Adrenal gland (tissue), 12 donors: ENCODE measurements around the gene RSL1D1. TPM values are rescaled to one million over a fixed set of nuclear protein-coding genes. Genes with fewer than 3 reads are reported as not detected.

Experiments
- DNase-seq, 7 donors: peaks; one replicate each; pipeline ENCODE4 v3.0.0-alpha.2; 2019 to 2020
- H3K27ac ChIP-seq, 5 donors: fragments of 200-600 bp; sonication (generic) in 4 of 5; 1 replicate in 3 of 5; 2 replicates in 2 of 5; pipeline versions ENCODE4 v1.5.1 to v1.8.0; 2016 to 2020; ENCODE audit warnings: mild to moderate bottlenecking in 1 of 5
- H3K27me3 ChIP-seq: fragments of 200-600 bp; 2 replicates; pipeline ENCODE4 v1.8.0; 2021
- H3K36me3 ChIP-seq, 2 donors: fragments of 200-600 bp; replicated peaks in 1 of 2; 1 replicate in 1 of 2; 2 replicates in 1 of 2; pipeline versions ENCODE4 v1.5.1 to v1.8.0; 2018 to 2022
- H3K4me1 ChIP-seq, 2 donors: fragments of 200-600 bp; replicated peaks in 1 of 2; 1 replicate in 1 of 2; 2 replicates in 1 of 2; pipeline versions ENCODE4 v1.5.1 to v1.8.0; 2018 to 2021
- H3K4me3 ChIP-seq, 4 donors: fragments of 200-600 bp; sonication (generic) in 3 of 4; one replicate each; pipeline ENCODE4 v1.5.1; 2016 to 2018
- H3K9me3 ChIP-seq, 3 donors: fragments of 200-600 bp; sonication (generic) in 1 of 3; replicated peaks in 1 of 3; 1 replicate in 2 of 3; 2 replicates in 1 of 3; pipeline versions ENCODE4 v1.5.1 to v1.8.0; 2016 to 2021
- CTCF ChIP-seq, 6 experiments: fragments of 450-650 bp in 4 of 6; fragments of 200-600 bp in 2 of 6; sonication (generic) in 1 of 6; IDR thresholded peaks; 1 replicate in 5 of 6; 2 replicates in 1 of 6; pipeline versions ENCODE4 v1.5.1 to v1.8.0; 2016 to 2021; ENCODE audit warnings: antibody characterized with exemption in 6 of 6, mild to moderate bottlenecking in 2 of 6, moderate library complexity in 1 of 6
- POLR2A ChIP-seq, 2 donors: fragments of 450-650 bp; IDR thresholded peaks; one replicate each; pipeline ENCODE4 v1.6.1; 2017; ENCODE audit warnings: antibody characterized with exemption in 2 of 2, mild to moderate bottlenecking in 2 of 2, moderate library complexity in 1 of 2
- intact Hi-C, 2 donors: fragments of 100-400 bp; cut with DNase I; formaldehyde crosslinking; loops; one replicate each; pipeline versions ENCODE4 v1.14.1 to v1.15.0; 2022 to 2023
- polyA plus RNA-seq, 3 donors: library from polyadenylated mRNA; stranded (reverse); fragments of 200-250 nt in 2 of 3; fragments of 350-450 nt in 1 of 3; fragmentation: Illumina TruSeq in 1 of 3; extraction: RNeasy Lipid Tissue Mini Kit (QIAGEN cat#74804) in 1 of 3; gene quantifications; one replicate each; pipeline ENCODE4 v1.2.3, GENCODE V29; 2013 to 2014
- total RNA-seq, 9 donors: library from RNA; depleted of rRNA in 4 of 9; stranded (reverse); fragments of >200 nt in 4 of 9; fragments of 120-200 nt in 1 of 9; fragmentation: NEBNext Ultra II Directional in 1 of 9; extraction: Animal tissue kit (Norgen Biotek cat#: 25700) in 1 of 9; gene quantifications; one replicate each; pipeline versions ENCODE4 v1.1.0 to v1.2.4, GENCODE V29; 2013 to 2023
- donor health status: healthy with polysubstance abuse.
- donor health status: Bipolar disorder and iron deficiency.
- donor health status: DM: yes; HTN: yes; CAD: no.
- donor health status: DM: no; HTN: no; CAD: no.
- donor health status: DM: no; HTN: no; CAD: no.
- donor health status: DM: yes; HTN: yes; CAD: no.

The RSL1D1 gene
- total and polyA plus RNA-seq, 12 donors = 40.1 to 511 (median 124) TPM

GRCh38 chr16:11784038-11784369 lies 67.3 kb downstream of the RSL1D1 start:
- H3K4me3 ChIP-seq = peak overlapping the region in 1 of 4 donors; percentile 18
- no peaks in the 10 kb centered on the region for H3K27me3 ChIP-seq
- peak overlapping the region; percentile 70 to 92 (median 80) for H3K27ac ChIP-seq
- H3K9me3 ChIP-seq = no peaks in the 10 kb centered on the region
- H3K36me3 ChIP-seq = peaks cover 0 to 5% of the 10 kb centered on the region in 2 donors
- intact Hi-C loops = no loop called here
- peaks cover 33 to 43% of the 10 kb centered on the region in 2 donors for H3K4me1 ChIP-seq
- peak in 1 of 7 donors; percentile 5 for DNase-seq
- TF ChIP-seq CTCF (IDR thresholded peaks at IDR 0.05) (no peak), POLR2A (IDR thresholded peaks at IDR 0.05) (no peak)

Other genes with a start within 250 kb of the RSL1D1 start
- gene SNN, start 183.1 kb downstream of the RSL1D1 start, total RNA-seq = 10 to 100 TPM; 29.5 to 94.7 (median 40.9) TPM
- 10 to 100 TPM; 10.5 to 53.2 (median 19.0) TPM for gene SNN, start 183.1 kb downstream of the RSL1D1 start, polyA plus RNA-seq
- 10 to 100 TPM; 33.5 to 68.4 (median 46.6) TPM for gene TXNDC11, start 108.7 kb downstream of the RSL1D1 start, total RNA-seq
- gene TXNDC11, start 108.7 kb downstream of the RSL1D1 start, polyA plus RNA-seq = 10 to 100 TPM; 51.2 to 78.1 (median 57.4) TPM
- 10 to 100 TPM; 32.1 to 61.3 (median 44.6) TPM for gene ZC3H7A, start 54.3 kb downstream of the RSL1D1 start, total RNA-seq
- gene ZC3H7A, start 54.3 kb downstream of the RSL1D1 start, polyA plus RNA-seq = 10 to 100 TPM; 31.1 to 83.9 (median 35.9) TPM
- 100 to 1,000 TPM in 5 of 9 donors, 10 to 100 TPM in 4; 55.2 to 188 (median 113) TPM for gene GSPT1, start 64.4 kb upstream of the RSL1D1 start, total RNA-seq
- 100 to 1,000 TPM in 1 of 3 donors, 10 to 100 TPM in 2; 21.1 to 246 (median 23.3) TPM for gene GSPT1, start 64.4 kb upstream of the RSL1D1 start, polyA plus RNA-seq
- 1 to 10 TPM; 1.6 to 7.4 (median 4.1) TPM for gene NPIPB2, start 90.5 kb upstream of the RSL1D1 start, total RNA-seq
- gene NPIPB2, start 90.5 kb upstream of the RSL1D1 start, polyA plus RNA-seq = 10 to 100 TPM in 2 of 3 donors, 1 to 10 TPM in 1; 4.6 to 21.2 (median 10.0) TPM
- gene TNFRSF17, start 113.7 kb upstream of the RSL1D1 start, total RNA-seq = not detected
- under 1 TPM in 2 of 3 donors, not detected in 1; 0.13 to 0.84 TPM for gene TNFRSF17, start 113.7 kb upstream of the RSL1D1 start, polyA plus RNA-seq
- gene SNX29, start 125.2 kb upstream of the RSL1D1 start, total RNA-seq = 10 to 100 TPM in 8 of 9 donors, 1 to 10 TPM in 1; 9.4 to 33.7 (median 18.5) TPM
- gene SNX29, start 125.2 kb upstream of the RSL1D1 start, polyA plus RNA-seq = 1 to 10 TPM; 2.2 to 7.4 (median 4.7) TPM